DMS79 treated with DMSO at 0.1 percent for 48 hours (cell line): ENCODE measurements around the gene UBE2D2.

ENCODE experiments used
- DNase-seq: peaks from one replicate; lab custom pipeline; 2025; lab: John Stamatoyannopoulos, UW

UBE2D2 gene

DNA sequence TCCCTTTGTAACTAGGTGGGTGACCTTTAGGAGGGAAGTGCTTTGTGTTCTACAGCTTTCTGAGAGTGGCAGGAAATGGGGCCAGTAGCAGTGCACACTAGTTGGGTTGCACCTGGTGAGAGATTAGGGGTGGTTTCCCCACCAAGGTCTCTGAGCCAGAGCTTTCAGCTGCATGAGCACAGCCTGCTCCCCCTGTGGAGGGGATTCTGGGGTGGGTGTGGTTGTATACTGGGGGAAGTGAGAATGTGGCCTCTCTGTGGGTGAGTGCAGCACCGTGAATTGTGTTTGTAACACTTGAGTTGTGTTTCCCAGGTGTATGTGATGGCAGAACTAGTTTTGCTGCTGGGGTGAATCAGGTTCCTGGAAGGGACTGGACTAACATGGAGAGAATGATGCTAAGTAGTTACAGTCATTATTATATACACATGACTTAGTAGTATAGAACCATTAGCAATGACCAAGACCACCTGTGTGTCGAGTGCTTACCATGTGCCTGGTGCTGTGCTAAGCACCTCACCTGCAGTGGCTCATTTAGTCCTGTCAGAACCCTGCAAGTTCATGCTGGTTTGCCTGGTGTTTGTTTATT, 75.2 kb downstream of the UBE2D2 start:
- DNase-seq, result peak; percentile 50

DNA sequence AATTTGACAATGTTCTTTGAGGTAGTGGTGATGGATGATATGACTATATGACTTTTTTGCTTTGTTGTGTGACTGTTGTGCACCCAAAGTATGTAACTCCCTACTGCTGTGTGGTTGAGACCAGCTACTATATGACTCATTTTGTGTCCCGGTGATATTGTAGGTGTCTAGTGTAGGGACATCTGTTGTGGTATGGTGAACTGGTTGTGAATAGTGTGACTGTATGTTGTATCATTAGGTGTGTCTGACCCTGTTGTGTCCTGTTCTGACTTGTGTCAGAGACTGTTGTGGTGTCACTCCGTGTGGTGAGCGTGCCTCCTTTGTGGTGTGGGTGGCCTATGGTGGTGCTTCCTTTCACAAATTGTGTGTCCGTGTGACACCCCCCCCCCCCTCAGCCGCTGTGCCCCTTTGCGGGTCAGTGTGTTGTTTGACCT, 75.9 kb downstream of the UBE2D2 start:
- DNase-seq, result no peak

DNA sequence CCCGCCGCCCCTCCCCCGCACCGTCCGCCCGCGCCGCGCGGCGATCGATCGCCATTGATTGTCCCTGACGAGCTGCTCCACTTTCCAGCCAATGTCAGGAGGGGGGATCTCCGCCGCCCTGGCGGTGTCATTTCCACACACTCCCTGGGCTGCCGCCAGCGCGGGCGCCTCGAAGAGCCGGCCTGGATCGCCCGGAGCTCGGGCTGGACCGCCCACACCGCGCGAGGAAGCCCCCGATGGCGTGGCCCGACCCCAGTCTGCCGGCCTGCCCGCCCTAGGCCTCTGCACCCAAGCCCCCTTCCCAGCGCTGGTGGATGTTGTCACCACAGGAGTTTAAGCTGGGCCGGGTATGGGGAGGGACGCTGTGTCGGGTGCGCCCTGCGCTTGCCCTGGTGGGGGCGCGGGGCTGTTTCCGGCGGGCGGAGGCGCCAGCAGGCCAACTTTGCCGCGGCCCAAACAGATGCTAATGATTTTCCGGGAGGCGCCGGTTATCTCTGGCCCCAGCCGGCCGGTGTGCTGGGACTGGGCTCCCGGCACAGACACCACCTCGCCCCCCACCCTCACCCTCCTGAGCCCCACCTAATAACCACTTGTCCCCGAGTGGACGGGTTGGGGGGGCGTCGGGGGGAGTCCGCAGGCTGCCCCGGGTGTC, 76.4 kb downstream of the UBE2D2 start:
- DNase-seq, result peak; percentile 44

DNA sequence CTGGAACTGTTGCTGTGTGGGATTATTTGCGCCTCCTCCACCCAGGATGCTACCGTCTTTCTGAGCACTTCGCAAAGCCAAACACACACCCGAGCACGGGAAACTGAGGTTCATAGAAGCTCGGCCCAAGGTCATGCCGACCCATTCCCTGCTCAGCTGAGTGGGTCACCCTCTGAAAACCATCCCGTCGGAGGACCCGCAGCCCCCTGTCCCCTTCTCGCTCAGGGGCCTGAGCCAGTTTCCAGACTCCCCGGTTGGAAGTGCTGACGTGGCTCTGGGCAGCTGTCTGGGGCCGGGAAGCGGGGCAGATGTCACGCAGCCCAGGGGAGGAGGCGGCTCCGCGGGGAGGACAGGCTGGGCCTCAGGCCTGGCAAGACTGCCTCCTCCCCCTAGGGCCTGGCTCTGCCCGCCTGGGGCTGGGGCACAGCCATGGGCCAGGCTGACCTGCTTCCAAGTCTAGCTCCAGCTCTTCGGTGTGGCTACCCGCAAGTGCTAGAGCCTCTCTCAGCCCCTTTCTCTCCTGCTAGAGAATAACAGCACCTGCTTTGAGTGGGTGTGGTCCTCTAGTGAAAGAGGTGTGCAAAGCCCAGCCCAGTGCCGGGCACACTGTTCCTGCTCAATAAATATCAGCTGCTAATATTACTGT, 77.1 kb downstream of the UBE2D2 start:
- DNase-seq, result peak; percentile 56

DNA sequence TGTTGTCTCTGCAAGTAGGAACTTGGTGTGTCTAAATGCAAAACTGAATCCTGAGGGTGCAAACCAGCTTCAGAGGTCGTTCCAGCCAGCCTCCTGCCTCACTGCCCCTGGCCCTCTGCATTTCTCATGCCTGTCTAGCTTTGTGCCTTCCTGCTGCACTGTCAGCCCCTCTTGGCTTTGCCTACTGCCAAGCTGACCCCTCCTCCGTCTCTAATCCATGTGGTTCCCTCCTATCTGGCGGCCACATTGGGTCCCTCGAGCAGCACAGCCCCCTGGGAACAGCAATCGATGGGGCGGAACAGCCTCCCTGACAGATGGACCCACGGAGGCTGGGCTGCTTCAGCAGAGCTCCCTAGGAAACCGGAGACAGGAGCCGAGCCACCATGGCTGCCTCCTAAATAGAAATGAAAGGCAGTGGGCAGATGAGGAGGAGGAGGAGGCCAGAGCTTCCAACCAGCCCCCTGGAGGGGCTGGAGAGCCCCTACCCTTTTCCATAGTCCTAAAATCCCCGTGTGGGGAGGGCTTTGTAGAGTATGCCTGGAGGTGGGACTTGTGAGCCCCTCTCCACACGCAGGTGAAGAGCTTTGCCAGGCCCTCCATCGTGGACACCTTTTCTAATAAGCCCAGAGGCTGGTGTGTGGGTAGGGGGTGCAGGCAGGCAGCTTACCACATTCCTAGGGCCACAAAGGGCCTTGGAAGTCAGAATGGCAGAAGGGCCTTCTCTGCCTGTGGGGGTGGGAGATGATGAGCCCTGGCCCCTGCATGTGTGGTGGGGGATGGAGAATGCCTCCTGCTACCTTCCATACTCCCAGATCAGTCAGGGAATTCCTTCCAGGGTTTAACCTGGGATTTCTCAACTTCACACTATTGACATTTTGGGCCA, 77.8 kb downstream of the UBE2D2 start:
- DNase-seq, result peak; percentile 56

DNA sequence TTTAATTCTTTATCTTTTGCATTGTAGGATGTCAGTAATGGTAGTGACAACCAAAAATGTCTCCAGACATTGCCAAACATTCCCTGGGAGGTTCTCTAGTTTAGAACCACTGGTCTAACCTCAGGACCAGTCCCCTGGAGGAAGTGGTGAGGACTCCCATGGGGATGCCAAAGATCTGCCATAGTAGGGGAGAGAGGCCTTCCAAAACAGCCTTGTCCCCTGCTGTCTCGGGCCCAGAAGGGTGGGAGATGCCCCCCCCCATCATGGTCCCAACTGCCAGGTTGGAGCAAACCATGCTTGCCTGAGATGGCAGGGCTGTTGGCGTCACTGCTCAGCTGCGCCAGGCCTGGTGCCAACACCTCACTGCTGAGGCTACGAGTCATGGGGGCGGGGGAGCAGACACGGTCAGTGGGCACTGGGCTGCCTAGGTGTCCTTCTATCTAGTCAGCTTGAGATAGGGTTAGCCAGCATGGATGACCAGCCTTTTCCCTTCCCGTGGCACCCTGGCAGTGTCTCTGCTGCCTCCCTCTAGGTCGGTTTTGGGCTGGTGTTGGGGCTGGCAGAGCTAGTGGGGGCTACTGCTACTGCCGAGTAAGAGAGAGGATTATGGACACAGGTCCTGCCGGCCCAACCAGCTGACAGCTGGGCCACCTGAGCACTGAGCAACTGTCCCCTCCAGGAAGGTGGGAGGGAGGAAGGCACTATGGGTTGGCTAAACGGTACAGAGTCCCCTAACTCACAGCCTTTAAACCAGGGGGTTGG, 78.7 kb downstream of the UBE2D2 start:
- no peak for DNase-seq

DNA sequence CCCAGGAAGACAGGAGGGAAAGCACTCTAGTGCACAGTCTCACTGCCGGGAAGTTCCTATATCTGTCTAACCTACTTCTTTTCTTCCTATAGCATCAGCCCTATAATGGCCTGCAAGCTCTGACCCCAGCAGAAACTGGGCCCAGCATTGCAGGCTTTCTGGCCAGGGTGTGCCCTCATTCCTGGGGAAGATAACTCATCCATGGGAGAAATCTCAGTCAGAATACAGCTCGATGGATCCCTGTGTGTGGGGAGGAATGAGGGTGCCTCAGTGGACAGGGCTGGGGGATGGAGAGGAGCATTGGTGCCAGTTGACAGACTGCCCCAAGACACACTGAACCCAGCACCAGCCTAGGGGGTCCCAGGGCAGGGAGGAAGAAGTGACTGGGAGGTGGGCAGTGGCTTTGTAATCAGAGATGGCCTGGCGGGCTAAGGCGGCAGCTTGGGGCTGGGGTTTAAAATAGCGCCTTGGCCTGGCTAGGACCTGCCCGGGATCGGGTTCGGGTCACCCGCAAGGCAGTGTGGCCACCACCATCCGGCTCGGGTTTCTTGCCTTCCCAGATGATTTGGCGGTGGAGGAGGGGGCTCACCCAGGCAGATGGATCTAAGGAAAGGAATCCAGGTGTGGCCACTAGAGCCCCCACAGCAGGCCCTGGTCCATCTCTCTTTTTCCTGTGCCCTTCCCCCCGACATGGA, 79.4 kb downstream of the UBE2D2 start:
- no peak for DNase-seq

DNA sequence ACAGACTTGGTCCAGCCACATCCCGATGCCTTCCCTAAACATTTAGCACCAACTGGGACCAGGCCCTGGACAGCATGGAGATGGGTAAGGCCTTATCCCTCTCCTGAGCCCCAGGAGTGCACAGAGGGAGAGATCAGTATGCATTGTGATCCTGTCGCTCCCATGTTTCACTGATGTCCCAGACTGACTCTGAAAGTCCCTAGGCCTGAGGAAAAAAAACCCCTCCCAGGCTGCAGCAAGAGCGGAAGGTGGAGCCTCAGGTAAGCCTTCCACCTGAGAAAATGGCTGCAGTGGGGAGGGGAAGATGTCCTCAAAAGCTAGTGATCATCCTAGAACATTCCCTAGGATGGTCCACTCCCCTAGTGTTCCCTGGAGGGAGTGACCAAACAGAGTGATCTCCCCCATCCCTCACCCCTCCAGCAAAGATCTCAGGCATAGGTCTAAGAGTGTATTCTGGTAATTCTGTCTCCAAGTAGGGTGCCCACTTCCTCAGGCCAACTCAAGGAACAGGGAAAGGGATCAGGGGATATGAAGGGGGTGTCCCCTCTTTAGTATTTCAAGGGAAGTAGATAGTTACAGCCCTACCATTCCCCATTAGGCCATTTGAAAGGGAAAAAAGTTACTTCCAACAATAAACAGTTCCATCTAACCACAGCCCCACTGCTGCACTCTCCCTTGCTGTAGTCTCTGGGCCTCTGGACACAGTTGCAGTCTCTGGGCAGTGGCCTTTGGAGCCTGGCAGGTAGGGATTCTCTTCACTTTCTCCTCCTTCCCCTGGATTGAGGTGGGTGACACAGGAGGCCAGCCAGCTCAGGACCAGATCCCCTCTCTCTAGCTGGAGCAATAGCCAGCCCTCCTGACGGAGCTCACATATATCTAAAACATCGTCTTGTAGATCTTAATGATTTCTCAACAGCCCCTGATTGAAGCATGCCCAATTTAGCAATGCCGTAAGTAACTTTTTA, 80.3 kb downstream of the UBE2D2 start:
- DNase-seq, result no peak

DNA sequence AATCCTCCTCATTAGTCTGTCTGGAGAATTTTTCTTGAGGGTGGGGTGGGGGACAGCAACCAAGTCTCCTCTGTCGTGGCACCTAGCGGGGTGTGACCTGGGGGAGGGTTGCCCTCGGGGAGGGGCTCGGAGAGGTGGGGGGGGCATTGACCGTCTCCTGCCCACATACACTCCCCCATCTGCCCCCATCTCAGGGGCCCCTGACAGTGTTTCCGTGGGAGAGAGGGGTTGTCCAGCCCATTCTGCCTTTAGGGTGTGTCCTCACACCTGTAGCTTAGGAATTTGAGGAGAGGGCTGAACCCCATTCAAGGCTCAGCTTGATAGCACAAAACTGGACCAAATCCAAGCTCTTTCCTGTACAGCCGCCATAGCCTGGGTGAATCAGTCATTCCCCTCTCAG, 81.1 kb downstream of the UBE2D2 start:
- DNase-seq, result no peak

DNA sequence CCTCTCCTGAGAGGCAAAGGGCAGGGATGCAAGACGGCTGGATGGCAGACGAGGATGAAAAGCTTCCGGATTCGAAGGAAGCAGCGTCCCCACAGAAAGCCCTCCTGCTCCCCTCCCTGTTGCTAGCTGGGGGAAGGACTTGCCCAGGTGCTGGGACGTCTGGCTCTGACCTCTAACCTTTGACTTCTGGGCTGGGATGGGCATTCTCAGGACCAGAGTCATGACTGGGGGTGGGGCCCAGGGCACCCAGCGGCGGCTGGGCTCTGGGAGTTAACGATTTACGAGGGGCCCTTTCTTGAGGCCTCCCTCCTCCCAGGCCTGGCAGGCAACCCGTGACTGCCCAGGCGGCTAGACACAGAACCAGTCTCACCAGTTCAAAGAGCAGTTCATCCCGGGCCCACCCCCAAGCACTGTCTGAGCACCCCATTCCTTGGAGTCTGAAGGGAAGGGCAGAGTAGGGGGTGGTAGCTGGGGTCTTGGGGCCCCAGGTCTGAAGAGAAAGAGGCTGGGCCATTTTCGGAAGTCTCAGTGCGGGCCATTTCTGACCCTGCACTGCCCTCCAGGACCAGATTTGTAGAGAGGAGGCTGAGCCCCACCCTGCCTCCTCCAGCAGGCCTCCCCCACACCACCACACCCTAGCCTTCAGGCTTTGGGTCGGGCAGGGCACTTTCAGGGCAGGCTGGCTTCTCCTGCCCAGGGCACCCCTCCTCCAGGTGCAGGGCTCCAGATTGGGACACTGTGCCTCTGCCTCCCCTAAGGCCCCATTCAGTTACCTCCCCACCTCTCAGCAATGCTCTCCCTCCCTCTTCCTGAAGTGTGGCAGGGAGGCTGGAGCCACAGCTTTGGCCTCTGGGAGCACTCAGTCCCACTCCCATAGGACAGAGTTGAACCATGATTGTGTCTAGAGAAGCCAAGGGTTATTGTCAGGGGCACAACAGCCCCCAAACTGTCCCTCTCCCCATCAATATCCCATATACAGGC, 82.0 kb downstream of the UBE2D2 start:
- no peak for DNase-seq

DNA sequence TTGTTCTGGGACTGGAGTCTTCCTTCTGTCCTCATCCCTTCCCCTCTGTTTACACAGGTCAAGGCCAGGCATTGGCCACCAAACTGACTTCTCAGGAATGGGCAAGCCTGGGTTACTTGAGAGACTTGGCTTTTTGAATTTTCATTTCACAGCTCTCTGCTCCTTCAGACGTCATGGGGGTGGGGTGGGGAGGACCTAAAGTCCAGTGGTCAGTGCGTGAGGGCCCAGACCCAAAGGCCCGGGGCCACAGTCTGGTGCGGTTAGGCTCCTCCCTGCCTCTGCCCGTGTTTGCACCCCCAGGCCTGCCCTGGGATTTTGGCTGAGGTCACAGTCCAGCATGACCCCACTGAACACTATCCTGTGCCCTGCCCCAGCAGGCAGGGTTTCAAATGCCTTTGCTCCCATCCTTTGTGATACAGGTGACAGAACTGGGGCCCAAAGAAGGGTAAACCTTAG, 82.9 kb downstream of the UBE2D2 start:
- DNase-seq, result no peak

DNA sequence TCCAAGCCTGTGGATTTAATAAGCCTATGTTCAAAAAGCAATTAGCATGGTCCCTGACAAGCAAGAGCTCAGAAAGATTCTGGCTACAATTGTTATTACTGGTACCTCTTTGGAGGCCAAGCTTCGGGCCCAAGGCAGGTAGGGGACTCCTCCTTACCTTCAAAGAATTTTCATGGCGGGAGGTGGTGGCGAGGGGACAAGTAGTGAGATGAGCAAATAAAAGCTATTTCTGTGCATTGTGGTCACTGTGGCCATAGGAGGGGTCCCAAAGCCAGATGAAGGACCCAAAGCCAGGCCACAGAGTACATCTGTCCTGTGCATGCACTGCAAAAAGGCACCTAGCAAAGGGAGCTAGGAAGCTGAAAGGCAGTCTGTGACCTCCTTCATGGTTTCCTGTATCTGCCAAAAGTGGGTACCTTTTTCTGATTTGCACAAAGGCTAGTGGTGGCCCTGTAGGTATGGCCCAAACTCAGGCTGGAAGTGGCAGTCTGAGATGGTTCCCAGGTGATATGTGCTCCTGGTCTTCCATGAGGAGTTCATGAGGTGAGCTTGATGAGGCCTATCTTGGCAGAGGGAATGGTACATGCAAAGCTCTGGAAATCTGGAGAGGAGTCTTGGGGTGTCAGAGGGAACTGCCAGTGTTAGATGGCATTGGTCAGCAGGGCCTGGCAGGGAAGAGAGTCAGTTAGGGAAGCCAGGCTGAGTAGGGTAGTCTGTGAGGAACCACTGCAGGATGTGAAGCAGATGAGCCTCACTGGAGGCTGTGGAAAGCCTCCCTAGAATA, 83.7 kb downstream of the UBE2D2 start:
- DNase-seq, result no peak

DNA sequence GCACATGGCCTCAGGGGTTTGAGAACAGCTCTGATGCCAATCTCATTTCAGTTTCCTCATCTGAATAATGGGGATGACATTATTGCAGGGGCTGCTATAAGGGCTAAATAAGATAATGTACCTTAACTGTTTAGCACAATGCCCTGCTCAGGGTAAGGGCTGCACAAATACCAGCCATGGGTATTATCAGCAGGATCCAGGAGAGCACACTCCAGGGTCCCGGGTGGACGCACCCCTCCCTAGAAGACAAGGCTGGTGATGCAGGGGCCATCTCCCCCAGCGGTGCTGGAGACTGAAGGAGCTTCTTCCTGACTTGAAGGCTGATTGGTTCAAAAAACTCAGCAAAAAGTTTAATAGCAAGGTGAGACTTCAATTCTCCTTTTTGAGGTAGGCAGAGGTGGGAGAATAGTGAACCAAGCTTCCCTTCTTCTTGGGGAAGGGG, 84.3 kb downstream of the UBE2D2 start:
- no peak for DNase-seq

DNA sequence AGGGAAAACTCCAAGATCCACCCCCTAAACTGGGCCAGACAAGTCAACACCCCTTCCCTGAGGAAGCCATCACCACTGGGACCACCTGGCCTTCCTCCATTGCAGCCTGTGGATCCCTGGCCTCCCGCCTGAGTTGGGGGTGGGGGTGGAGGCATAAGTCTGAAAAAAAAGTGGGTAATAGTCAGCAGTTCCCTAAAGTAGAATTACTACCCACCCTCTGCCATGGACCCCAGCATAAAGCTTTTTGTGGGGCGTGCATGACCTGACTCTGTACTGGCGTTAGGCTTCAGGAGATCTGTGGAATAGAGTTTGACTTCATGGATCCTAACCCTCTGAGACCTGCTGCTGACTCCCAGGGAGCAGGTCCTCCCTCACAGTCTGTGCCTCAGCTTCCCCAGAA, 85.0 kb downstream of the UBE2D2 start:
- DNase-seq, result no peak

DNA sequence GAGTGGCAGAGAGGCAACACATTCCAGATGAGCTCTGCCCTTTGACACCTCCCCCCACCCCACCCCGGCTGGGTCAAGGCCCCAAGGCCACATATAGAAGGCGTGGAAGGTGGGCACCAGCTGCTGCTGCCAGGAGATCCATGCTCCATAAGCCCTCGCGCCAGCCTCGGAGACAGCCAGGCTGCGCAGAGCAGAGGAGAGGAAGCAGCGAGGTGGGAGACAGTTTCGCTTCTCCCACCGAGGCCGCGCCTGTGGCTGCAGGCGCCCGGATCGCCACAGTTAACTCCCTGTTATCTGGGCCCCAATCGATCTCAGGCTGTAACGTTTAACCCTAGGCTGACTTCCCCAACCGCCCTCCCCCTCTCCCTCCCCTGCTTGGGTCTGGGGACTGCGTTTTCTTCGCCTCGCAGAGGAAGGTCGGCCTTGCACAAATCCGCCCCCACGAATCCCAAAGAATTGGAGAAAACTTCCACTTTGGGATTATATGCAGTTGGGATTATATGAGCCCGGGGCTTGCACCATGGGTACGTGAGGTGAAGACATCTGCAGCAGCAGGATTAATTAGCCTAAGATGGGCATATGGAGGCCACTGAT, 85.9 kb downstream of the UBE2D2 start:
- no peak for DNase-seq

DNA sequence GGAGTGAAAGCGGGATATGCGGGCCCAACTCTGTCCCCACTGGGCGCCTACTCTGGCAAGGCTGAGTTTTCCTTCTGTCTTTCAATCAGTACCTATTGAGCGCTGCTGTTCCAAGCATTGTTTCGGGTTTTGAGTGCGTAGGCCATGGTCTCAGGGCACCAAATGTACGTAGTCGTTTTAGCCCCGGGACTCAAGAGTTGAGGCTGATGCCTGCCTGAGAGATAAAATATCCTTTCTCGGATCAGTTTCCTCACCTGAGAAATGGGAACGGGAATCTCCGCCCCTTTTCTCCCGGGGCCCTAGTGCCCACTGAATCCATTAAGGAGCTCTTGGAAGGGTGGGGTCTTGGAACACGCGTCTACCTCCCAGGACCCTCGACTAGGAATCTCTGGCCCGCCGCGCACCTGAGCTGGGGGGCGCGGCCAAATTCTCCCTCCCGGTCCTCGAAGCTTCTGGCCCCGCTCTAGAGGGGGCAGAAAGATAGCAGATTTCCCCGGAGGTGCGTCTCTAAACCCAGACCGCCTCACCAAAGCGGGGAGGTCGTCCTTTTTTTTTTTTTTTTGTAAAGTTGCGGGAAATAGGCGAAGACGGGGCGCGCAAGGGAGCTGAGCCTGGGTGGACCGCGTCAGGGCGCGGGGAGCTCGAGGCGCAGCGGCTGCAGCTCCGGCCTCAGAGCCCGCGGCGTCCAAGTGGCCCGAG, 86.5 kb downstream of the UBE2D2 start:
- no peak for DNase-seq
